Kidney epithelial cell (primary cell): Measurements from ENCODE around the gene FAM228A. TPM values are rescaled to one million over a fixed set of nuclear protein-coding genes. Genes with fewer than 3 reads are reported as not detected.
"Not testable (repeated sequence)": the region's sequence is repeated elsewhere in the genome, so short reads cannot be mapped to it uniquely, and the experiment has no call there.

Source experiments
- DNase-seq: peaks from one replicate; pipeline ENCODE4 v3.0.0-alpha.2; 2010; ENCODE audit warnings: low read depth
- H3K27me3 ChIP-seq: 2 replicates; pipeline ENCODE4 v1.6.0; 2011; ENCODE audit warnings: low read length; ENCODE audit not compliant: control insufficient read depth, insufficient read depth
- H3K36me3 ChIP-seq: 2 replicates; pipeline ENCODE4 v1.5.1; 2011; ENCODE audit warnings: low read length; ENCODE audit not compliant: control insufficient read depth, insufficient read depth
- H3K4me3 ChIP-seq: 2 replicates; pipeline ENCODE4 v1.5.1; 2011; ENCODE audit warnings: low read depth, mild to moderate bottlenecking, control low read depth, low read length
- total RNA-seq: library from RNA; depleted of rRNA; stranded (reverse); fragments of >200 nt; gene quantifications from 2 replicates; pipeline ENCODE4 v1.2.3, GENCODE V29; 2015
- TF ChIP-seq, protein P1 (sequence below): IDR thresholded peaks from 2 replicates; pipeline ENCODE4 v1.5.1; 2011; ENCODE audit warnings: mild to moderate bottlenecking, moderate library complexity, low read length, control low read depth, inconsistent platforms; ENCODE audit not compliant: insufficient read depth, poor library complexity, severe bottlenecking

The FAM228A gene
- 0.29 TPM in 1 of 2 replicates, not detected in the other for total RNA-seq

DNA sequence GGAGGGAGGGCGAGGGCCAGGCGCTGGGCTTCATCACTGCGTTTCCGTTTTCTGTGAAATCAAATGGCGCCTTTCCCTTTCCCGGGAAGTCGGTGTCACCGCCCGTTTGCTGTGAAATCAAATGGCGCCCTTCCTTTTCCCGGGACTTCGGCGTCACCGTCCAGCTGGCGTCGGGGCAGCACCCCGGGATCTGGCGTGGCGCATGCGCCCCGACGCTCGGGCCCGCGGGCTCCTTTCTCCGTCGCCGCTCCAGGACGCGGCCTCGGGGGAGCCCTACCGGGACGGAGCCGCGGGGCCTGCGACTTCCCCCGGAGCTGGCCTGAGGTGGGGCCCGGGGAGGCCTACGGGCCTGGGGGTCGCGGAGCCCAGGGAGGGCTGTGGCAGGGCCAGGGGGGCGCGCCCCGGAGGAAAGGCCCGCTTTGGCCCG is at the start of gene FAM228A:
Gene FAM228A, plus strand, starts transcription at position 203 of the 427 bp plus-strand sequence. CDS start 428 bp downstream, outside the sequence.
- Histone ChIP-seq H3K4me3 (no peak within 1 kb of the TSS), H3K27me3 (no peaks in the 10 kb centered on the region), H3K36me3 (no peaks in the 10 kb centered on the region)
- no peak for DNase-seq
- TF ChIP-seq, protein P1, sequence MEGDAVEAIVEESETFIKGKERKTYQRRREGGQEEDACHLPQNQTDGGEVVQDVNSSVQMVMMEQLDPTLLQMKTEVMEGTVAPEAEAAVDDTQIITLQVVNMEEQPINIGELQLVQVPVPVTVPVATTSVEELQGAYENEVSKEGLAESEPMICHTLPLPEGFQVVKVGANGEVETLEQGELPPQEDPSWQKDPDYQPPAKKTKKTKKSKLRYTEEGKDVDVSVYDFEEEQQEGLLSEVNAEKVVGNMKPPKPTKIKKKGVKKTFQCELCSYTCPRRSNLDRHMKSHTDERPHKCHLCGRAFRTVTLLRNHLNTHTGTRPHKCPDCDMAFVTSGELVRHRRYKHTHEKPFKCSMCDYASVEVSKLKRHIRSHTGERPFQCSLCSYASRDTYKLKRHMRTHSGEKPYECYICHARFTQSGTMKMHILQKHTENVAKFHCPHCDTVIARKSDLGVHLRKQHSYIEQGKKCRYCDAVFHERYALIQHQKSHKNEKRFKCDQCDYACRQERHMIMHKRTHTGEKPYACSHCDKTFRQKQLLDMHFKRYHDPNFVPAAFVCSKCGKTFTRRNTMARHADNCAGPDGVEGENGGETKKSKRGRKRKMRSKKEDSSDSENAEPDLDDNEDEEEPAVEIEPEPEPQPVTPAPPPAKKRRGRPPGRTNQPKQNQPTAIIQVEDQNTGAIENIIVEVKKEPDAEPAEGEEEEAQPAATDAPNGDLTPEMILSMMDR: no peak

DNA sequence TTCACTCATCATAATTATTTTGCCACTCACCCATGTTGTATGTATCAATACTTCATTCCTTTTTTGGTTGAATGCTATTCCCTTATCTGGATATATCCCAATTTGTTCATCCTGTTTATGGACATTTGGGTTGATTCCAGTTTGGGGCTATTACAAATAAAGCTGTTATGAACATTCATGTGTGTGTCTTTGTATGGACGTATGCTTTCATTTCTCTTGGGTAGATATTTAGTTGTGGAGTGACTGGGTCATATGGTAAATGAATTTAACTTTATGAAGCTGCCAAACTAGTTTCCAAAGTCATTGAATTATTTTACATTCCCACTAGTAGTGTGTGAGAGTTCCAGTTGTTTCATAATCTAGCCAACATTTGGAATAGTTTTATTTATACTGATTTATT is 48.9 kb upstream of the FAM228A start:
- no peak overlapping the region for H3K4me3 ChIP-seq
- no peaks in the 10 kb centered on the region for H3K36me3 ChIP-seq
- DNase-seq: no peak
- H3K27me3 ChIP-seq: no peaks in the 10 kb centered on the region
- TF ChIP-seq, protein P1: no peak

DNA sequence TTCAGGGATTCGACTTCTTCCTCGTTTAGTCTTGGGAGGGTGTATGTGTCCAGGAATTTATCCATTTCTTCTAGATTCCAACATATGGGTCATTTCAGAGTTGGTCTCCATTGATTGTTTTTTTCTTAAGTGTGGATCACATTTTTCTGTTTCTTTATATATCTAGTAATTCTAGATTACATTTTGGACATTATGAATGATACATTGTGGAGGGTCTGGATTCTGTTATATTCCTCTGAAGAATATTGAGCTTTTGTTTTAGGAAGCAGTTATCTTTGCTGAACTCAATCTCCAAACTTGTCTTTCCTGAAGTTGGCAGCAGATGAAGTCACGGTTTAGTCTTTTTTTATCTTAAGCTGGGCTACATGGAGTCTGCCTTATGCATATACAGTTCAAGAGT is 42.3 kb upstream of the FAM228A start:
- H3K36me3 ChIP-seq: no peaks in the 10 kb centered on the region
- no peak overlapping the region for H3K4me3 ChIP-seq
- no peak for DNase-seq
- no peaks in the 10 kb centered on the region for H3K27me3 ChIP-seq
- TF ChIP-seq, protein P1: no peak

DNA sequence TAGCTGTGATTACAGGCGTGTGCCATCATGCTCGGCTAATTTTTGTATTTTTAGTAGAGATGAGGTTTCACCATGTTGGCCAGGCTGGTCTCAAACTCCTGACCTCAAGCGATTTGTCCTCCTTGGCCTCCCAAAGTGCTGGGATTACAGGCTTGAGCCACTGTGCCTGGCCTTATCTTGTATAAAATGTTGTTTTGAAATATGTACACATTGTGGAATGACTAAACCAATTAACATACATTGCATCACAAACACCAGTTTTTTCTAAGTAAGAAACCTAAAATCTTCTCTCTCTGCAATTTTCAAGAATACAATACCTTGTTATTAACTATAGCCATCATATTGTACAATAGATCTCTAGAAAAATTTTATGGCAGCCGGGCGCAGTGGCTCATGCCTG is 34.5 kb upstream of the FAM228A start:
- H3K36me3 ChIP-seq, H3K27me3 ChIP-seq, H3K4me3 ChIP-seq, DNase-seq: not testable (repeated sequence)

DNA sequence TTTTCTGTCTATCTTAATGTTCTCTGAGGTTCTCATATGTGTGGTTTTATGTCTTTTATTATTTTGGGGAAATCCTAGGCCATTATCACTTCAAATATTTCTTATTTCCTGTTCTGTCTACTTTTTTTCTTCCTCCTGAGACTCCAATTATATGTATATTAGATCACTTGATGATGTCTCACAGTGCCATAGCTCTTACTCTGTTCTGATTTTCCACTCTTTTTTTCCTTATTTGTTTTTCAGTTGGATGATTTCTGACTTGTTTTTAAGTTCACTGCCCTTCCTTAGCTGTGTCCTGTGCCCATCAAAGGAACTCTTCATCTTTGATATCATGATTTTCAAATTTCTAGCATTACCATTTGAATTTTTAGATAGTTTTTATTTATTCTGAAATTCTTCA is 27.5 kb upstream of the FAM228A start:
- DNase-seq: no peak
- H3K36me3 ChIP-seq: no peaks in the 10 kb centered on the region
- TF ChIP-seq, protein P1: no peak
- no peaks in the 10 kb centered on the region for H3K27me3 ChIP-seq
- no peak overlapping the region for H3K4me3 ChIP-seq

- no peak for DNase-seq
- no peak overlapping the region for H3K4me3 ChIP-seq
- no peaks in the 10 kb centered on the region for H3K36me3 ChIP-seq
- H3K27me3 ChIP-seq: no peaks in the 10 kb centered on the region
- TF ChIP-seq, protein P1: no peak
These were observed 22.2 kb upstream of the FAM228A start for GRCh38 chr2:24152413-24153197.
